Measurements from ENCODE around the gene F10. TPM values are rescaled to one million over a fixed set of nuclear protein-coding genes. Genes with fewer than 3 reads are reported as not detected.

The F10 gene
- total and polyA plus RNA-seq, 9 of the 15 experiments (the other 6 are each of a cell fraction or from before 2014, with no cell fraction given), result 0.04 to 0.09 (median 0.07) TPM; not detected in 5

DNA sequence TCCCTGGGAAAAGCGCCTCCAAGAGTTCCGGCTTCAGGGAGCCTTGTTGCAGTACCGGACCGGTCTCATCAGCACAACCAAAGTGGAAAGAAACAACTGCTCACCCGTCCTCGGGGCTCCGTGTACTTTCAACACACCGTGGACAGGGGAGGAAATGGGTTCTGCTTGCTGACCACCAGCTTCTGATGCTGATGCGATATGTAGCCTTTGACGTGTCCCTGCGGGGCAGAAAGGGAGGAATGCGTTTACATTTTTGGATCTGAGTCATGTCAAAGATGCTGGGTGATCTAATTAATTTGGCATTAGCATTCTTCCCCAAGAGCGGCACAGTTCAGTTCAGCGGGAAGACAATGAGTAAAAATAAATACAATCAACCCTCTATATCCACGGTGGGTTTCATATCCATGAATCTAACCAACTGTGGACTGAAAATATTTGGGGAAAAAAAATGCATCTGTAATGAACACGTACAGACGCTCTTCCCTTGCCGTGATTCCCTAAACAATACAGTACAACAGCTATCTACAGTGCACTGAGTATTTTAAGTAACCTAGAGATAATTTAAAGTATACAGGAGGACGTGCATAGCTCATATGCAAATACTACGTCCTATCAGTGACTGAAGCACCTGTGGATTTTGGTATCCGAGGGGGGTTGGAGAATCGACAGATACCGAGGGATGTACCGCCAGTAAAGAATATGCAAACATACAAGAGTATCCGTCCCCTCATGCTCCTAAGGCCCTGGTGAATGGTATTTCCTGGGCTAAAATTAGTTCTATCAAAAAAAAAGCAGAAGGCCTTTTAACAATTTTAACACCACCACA is 55.7 kb downstream of the F10 start:
- peaks cover 77% of the 10 kb centered on the region for H3K36me3 ChIP-seq (ENCODE audit: control insufficient read depth, insufficient read depth, low read length)
- CTCF ChIA-PET (ENCODE audit: low intra/inter-chr PET ratio), result no interaction called here
- whole genome bisulfite sequencing (ENCODE audit: insufficient coverage, low coverage, missing lambda C conversion rate), result 95% methylated on average over 16 of the region's 25 CpGs
- TF ChIP-seq JUNB (CRISPR knock-in tag; conservative IDR thresholded peaks at IDR 0.05) (no peak), ZNF511 (CRISPR knock-in tag; IDR thresholded peaks at IDR 0.05) (no peak), ZEB2 (IDR thresholded peaks at IDR 0.05) (no peak), POLR2H (tag; IDR thresholded peaks at IDR 0.05; ENCODE audit: low read depth) (no peak), SMAD4 (CRISPR knock-in tag; conservative IDR thresholded peaks at IDR 0.05) (no peak), ILK (tag; IDR thresholded peaks at IDR 0.05; ENCODE audit: borderline replicate concordance, low read depth) (no peak), HOXB6 (CRISPR knock-in tag; IDR thresholded peaks at IDR 0.05; ENCODE audit: borderline replicate concordance) (no peak), SRSF1 (IDR thresholded peaks at IDR 0.05; ENCODE audit: low read depth, low read length) (no peak), GMEB1 (CRISPR knock-in tag; IDR thresholded peaks at IDR 0.05) (no peak)
- TF ChIP-seq, protein P1, sequence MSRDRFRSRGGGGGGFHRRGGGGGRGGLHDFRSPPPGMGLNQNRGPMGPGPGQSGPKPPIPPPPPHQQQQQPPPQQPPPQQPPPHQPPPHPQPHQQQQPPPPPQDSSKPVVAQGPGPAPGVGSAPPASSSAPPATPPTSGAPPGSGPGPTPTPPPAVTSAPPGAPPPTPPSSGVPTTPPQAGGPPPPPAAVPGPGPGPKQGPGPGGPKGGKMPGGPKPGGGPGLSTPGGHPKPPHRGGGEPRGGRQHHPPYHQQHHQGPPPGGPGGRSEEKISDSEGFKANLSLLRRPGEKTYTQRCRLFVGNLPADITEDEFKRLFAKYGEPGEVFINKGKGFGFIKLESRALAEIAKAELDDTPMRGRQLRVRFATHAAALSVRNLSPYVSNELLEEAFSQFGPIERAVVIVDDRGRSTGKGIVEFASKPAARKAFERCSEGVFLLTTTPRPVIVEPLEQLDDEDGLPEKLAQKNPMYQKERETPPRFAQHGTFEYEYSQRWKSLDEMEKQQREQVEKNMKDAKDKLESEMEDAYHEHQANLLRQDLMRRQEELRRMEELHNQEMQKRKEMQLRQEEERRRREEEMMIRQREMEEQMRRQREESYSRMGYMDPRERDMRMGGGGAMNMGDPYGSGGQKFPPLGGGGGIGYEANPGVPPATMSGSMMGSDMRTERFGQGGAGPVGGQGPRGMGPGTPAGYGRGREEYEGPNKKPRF (IDR thresholded peaks at IDR 0.05; ENCODE audit: low read depth, low read length), result no peak
- TF ChIP-seq, protein P2, sequence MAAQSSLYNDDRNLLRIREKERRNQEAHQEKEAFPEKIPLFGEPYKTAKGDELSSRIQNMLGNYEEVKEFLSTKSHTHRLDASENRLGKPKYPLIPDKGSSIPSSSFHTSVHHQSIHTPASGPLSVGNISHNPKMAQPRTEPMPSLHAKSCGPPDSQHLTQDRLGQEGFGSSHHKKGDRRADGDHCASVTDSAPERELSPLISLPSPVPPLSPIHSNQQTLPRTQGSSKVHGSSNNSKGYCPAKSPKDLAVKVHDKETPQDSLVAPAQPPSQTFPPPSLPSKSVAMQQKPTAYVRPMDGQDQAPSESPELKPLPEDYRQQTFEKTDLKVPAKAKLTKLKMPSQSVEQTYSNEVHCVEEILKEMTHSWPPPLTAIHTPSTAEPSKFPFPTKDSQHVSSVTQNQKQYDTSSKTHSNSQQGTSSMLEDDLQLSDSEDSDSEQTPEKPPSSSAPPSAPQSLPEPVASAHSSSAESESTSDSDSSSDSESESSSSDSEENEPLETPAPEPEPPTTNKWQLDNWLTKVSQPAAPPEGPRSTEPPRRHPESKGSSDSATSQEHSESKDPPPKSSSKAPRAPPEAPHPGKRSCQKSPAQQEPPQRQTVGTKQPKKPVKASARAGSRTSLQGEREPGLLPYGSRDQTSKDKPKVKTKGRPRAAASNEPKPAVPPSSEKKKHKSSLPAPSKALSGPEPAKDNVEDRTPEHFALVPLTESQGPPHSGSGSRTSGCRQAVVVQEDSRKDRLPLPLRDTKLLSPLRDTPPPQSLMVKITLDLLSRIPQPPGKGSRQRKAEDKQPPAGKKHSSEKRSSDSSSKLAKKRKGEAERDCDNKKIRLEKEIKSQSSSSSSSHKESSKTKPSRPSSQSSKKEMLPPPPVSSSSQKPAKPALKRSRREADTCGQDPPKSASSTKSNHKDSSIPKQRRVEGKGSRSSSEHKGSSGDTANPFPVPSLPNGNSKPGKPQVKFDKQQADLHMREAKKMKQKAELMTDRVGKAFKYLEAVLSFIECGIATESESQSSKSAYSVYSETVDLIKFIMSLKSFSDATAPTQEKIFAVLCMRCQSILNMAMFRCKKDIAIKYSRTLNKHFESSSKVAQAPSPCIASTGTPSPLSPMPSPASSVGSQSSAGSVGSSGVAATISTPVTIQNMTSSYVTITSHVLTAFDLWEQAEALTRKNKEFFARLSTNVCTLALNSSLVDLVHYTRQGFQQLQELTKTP (IDR thresholded peaks at IDR 0.05; ENCODE audit: low read depth in 1 of 2, partially characterized antibody in 2 of 2), result no peak

More for the DNA sequence above, 55.7 kb downstream of the F10 start:
- H3K79me2 ChIP-seq (ENCODE audit: control insufficient read depth, insufficient read depth, low read length), result no peaks in the 10 kb centered on the region
- intact Hi-C loops (cut with micrococcal nuclease), result no loop called here
- FAIRE-seq, result no peak
- H3K9me3 ChIP-seq (replicated peaks; ENCODE audit: control insufficient read depth, insufficient read depth, low read depth, low read length), result no peaks in the 10 kb centered on the region
- H3K27me3 ChIP-seq (ENCODE audit: control insufficient read depth in 2 of 2, insufficient read depth in 2 of 2, low read length in 2 of 2), result no peaks in the 10 kb centered on the region
- no peak for ATAC-seq
- H3K9me1 ChIP-seq (ENCODE audit: control insufficient read depth, insufficient read depth, low read length), result peaks cover 3% of the 10 kb centered on the region
- no peak for DNase-seq (ENCODE audit: extremely low read depth in 1 of 4, low spot score in 3 of 4)
- peaks cover 0 to 5% of the 10 kb centered on the region in 2 experiments; a peak in 2 of 5 replicates for H3K4me1 ChIP-seq (replicated peaks in 1 of 2; ENCODE audit: control insufficient read depth in 2 of 2, insufficient read depth in 2 of 2, low read length in 2 of 2)
- H4K20me1 ChIP-seq (replicated peaks; ENCODE audit: control insufficient read depth, insufficient read depth, low read length), result peaks cover 2% of the 10 kb centered on the region; the same call in 1 of the 2 replicates
- POLR2A ChIA-PET, result interaction anchor here (0.6 to 1.0 kb wide), 3 partner anchors 14 to 133 kb away, joined by 3 to 7 read pairs (median 6); no protein-coding TSS in a partner anchor
- no peak overlapping the region for H3K4me3 ChIP-seq
- no peak overlapping the region for H2AFZ ChIP-seq (ENCODE audit: low read depth, low read length)
- BruUV-seq (replicated peaks), result no TSS peak
- no peak overlapping the region for H3K27ac ChIP-seq (ENCODE audit: extremely low read depth, low read depth, low read length)
- no peak overlapping the region for H3K9ac ChIP-seq (ENCODE audit: insufficient read depth in 1 of 2, low read depth in 2 of 2, low read length in 2 of 2)
- no peak overlapping the region for H3K4me2 ChIP-seq (ENCODE audit: insufficient read depth, low read length)
- in situ Hi-C loops (cut with MboI), result no loop called here

Data from K562 (cell line).